Parathyroid adenoma (tissue), 2 donors: ENCODE measurements around the gene N4BP2.

Source experiments
- H2AFZ ChIP-seq: fragments of 300-600 bp; sonication (generic); one replicate; pipeline ENCODE4 v1.7.0; 2017; ENCODE audit warnings: antibody characterized with exemption, mild to moderate bottlenecking
- H3K27ac ChIP-seq: fragments of 300-600 bp; sonication (generic); one replicate; pipeline ENCODE4 v1.7.0; 2017
- H3K27me3 ChIP-seq: fragments of 300-600 bp; sonication (generic); one replicate; pipeline ENCODE4 v1.7.0; 2017; ENCODE audit warnings: low read length; ENCODE audit not compliant: control insufficient read depth, insufficient read depth
- H3K36me3 ChIP-seq: fragments of 300-600 bp; sonication (generic); one replicate; pipeline ENCODE4 v1.7.0; 2017; ENCODE audit warnings: low read length; ENCODE audit not compliant: control insufficient read depth, insufficient read depth
- H3K4me1 ChIP-seq: fragments of 300-600 bp; sonication (generic); one replicate; pipeline ENCODE4 v1.7.0; 2017; ENCODE audit warnings: control low read depth
- H3K4me2 ChIP-seq: fragments of 300-600 bp; sonication (generic); one replicate; pipeline ENCODE4 v1.7.0; 2017; ENCODE audit warnings: low read length
- H3K4me3 ChIP-seq: fragments of 300-600 bp; sonication (generic); one replicate; pipeline ENCODE4 v1.7.0; 2017; ENCODE audit warnings: low read depth, low read length
- H3K79me2 ChIP-seq: fragments of 300-600 bp; sonication (generic); one replicate; pipeline ENCODE4 v1.7.0; 2017; ENCODE audit warnings: control low read depth
- H3K9ac ChIP-seq: fragments of 300-600 bp; sonication (generic); one replicate; pipeline ENCODE4 v1.7.0; 2017; ENCODE audit warnings: mild to moderate bottlenecking
- H3K9me3 ChIP-seq: fragments of 300-600 bp; sonication (generic); one replicate; pipeline ENCODE4 v1.7.0; 2017; ENCODE audit warnings: low read length; ENCODE audit not compliant: control insufficient read depth
- TF ChIP-seq, protein P1 (sequence below): fragments of 300-600 bp; sonication (generic); IDR thresholded peaks from one replicate; pipeline ENCODE4 v1.7.0; 2017; ENCODE audit warnings: antibody characterized with exemption, mild to moderate bottlenecking
- donor health status: primary hyperparathyroidism.

The N4BP2 gene

DNA sequence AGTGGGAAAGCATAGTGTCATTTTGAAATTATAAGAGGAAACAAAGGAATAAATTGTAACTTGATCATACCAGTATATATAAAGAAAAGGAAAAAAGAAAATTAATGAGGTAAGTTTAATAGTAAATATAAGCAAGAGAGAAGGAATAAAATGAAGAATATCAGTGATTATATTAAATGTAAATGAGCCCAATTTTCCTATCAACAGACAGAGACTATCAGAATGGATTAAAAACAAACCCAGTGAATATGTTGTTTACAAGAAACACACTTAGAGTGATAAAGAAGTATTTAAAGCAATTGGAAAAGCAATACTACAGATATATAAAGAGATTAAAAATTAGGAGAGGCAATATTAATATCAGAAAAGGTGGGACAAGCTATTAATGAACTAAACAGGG lies 111.4 kb downstream of the N4BP2 start:
- no peaks in the 10 kb centered on the region for H3K4me1 ChIP-seq
- H3K79me2 ChIP-seq = no peaks in the 10 kb centered on the region
- no peaks in the 10 kb centered on the region for H3K36me3 ChIP-seq
- H3K27me3 ChIP-seq = no peaks in the 10 kb centered on the region
- no peak overlapping the region for H2AFZ ChIP-seq
- TF ChIP-seq, protein P1, sequence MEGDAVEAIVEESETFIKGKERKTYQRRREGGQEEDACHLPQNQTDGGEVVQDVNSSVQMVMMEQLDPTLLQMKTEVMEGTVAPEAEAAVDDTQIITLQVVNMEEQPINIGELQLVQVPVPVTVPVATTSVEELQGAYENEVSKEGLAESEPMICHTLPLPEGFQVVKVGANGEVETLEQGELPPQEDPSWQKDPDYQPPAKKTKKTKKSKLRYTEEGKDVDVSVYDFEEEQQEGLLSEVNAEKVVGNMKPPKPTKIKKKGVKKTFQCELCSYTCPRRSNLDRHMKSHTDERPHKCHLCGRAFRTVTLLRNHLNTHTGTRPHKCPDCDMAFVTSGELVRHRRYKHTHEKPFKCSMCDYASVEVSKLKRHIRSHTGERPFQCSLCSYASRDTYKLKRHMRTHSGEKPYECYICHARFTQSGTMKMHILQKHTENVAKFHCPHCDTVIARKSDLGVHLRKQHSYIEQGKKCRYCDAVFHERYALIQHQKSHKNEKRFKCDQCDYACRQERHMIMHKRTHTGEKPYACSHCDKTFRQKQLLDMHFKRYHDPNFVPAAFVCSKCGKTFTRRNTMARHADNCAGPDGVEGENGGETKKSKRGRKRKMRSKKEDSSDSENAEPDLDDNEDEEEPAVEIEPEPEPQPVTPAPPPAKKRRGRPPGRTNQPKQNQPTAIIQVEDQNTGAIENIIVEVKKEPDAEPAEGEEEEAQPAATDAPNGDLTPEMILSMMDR = no peak
- no peak overlapping the region for H3K4me3 ChIP-seq
- H3K9me3 ChIP-seq = no peaks in the 10 kb centered on the region
- H3K27ac ChIP-seq = no peak overlapping the region
- H3K9ac ChIP-seq = no peak overlapping the region
- no peak overlapping the region for H3K4me2 ChIP-seq

DNA sequence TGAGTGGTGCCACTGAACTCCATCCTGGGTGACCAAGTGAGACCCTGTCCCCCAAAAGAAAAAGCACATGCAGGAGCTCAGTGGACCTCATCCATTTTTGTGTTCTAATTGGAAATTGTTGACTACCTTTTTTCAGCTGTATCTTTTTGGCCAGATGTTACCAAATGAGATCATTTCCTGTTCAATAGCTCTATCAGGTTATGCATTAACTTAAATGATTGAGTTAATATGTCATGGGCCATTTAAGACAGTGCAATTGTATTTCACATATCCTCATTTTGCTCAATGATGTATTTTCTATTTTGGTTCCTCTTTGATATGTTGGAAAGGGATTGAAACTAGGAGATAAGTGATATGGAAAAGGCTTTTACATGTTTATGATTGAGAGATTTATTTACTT lies 113.9 kb downstream of the N4BP2 start:
- TF ChIP-seq, protein P1 = no peak
- H3K9me3 ChIP-seq = no peaks in the 10 kb centered on the region
- no peak overlapping the region for H2AFZ ChIP-seq
- no peaks in the 10 kb centered on the region for H3K27me3 ChIP-seq
- H3K9ac ChIP-seq = no peak overlapping the region
- H3K27ac ChIP-seq = no peak overlapping the region
- H3K4me3 ChIP-seq = no peak overlapping the region
- H3K36me3 ChIP-seq = no peaks in the 10 kb centered on the region
- H3K4me2 ChIP-seq = no peak overlapping the region
- no peaks in the 10 kb centered on the region for H3K4me1 ChIP-seq
- no peaks in the 10 kb centered on the region for H3K79me2 ChIP-seq

DNA sequence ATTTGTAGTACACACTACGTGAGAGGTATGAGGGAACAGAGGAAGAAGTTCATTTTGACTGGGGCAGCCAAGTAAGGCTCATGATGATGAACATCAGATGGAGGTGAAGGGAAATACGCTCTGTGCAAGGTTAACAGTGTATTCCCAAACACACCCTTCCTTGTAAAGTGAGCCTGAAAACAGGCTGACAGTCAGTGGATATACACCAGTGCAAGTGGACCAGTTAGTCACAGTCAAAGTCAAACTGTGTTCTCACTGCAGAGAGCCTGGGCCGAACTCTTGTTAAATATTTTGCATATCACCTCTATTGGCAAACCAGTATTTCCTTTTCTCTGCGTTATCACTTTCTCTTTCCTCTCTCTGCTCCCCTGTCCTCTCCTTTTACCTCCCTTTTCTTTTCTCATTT lies 116.8 kb downstream of the N4BP2 start:
- H3K27ac ChIP-seq = no peak overlapping the region
- TF ChIP-seq, protein P1 = no peak
- H3K9me3 ChIP-seq = no peaks in the 10 kb centered on the region
- no peaks in the 10 kb centered on the region for H3K27me3 ChIP-seq
- H3K4me1 ChIP-seq = no peaks in the 10 kb centered on the region
- H3K4me2 ChIP-seq = no peak overlapping the region
- no peak overlapping the region for H3K9ac ChIP-seq
- H3K4me3 ChIP-seq = no peak overlapping the region
- no peaks in the 10 kb centered on the region for H3K79me2 ChIP-seq
- no peaks in the 10 kb centered on the region for H3K36me3 ChIP-seq
- H2AFZ ChIP-seq = no peak overlapping the region

DNA sequence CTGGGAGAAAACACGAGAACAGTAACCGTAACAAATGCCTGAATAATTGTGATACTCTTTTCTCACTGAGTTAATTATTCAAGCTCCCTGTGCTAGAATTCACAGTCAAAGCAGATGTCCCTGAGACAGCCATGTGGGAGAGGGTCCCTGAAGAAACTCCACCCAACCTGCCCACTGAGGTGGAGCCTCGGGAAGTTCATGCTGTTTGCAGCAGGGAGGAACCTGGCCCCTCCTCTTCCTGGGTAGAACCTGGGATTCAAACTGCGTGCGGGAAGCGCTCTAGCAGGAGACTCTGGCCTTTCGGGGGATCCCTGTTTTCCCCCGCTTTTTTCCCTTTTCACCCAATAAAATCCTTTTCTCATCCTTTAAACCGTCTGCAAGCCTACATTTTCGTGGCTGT lies 120.0 kb downstream of the N4BP2 start:
- Histone ChIP-seq H3K4me1 (no peaks in the 10 kb centered on the region), H2AFZ (no peak overlapping the region), H3K4me2 (no peak overlapping the region), H3K27me3 (no peaks in the 10 kb centered on the region), H3K4me3 (no peak overlapping the region), H3K9me3 (no peaks in the 10 kb centered on the region), H3K79me2 (no peaks in the 10 kb centered on the region), H3K36me3 (no peaks in the 10 kb centered on the region), H3K9ac (no peak overlapping the region), H3K27ac (no peak overlapping the region)
- TF ChIP-seq, protein P1 = no peak

DNA sequence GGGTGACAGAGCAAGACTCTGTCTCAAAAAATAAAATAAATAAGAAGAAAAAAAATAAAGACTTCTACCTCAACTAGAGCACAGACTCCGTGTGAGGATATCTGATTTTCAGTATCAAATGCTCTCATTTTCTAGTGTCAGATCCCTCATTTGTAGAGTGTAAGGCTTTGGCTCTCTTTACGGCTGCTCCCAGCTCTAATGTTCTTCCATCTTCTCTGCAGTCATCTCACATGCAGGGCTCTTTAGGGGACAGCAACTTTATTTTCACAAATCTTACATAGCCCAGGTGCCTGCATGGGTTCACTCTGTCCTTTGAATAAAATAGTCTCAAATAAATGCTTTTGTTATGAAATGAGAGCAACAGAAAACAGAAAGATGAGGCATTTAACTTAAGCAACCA lies 120.9 kb downstream of the N4BP2 start:
- Histone ChIP-seq H3K27ac (no peak overlapping the region), H3K4me3 (no peak overlapping the region), H3K4me2 (no peak overlapping the region), H3K9me3 (no peaks in the 10 kb centered on the region), H3K36me3 (no peaks in the 10 kb centered on the region), H3K4me1 (no peaks in the 10 kb centered on the region), H3K79me2 (no peaks in the 10 kb centered on the region), H2AFZ (no peak overlapping the region), H3K9ac (no peak overlapping the region), H3K27me3 (no peaks in the 10 kb centered on the region)
- TF ChIP-seq, protein P1 = no peak
